Measurements from ENCODE around the gene C3orf33.
"Not testable (repeated sequence)": the region's sequence is repeated elsewhere in the genome, so short reads cannot be mapped to it uniquely, and the experiment has no call there.

Gene C3orf33

GRCh38 chr3:155828490-155829098, 22.5 kb upstream of the C3orf33 start:
- not testable (repeated sequence) for H3K4me1 ChIP-seq (ENCODE audit: control insufficient read depth, insufficient read depth, low read length); H3K9ac ChIP-seq (ENCODE audit: low read length in 2 of 2); H3K9me3 ChIP-seq (ENCODE audit: control insufficient read depth in 2 of 2, low read length in 2 of 2); H3K4me3 ChIP-seq (ENCODE audit: low read length in 2 of 2); H3K36me3 ChIP-seq (ENCODE audit: control insufficient read depth in 2 of 2, insufficient read depth in 2 of 2, low read length in 2 of 2); H3K27me3 ChIP-seq (ENCODE audit: control insufficient read depth in 1 of 2, insufficient read depth in 2 of 2, low read length in 2 of 2); H3K27ac ChIP-seq (ENCODE audit: low read length)

GRCh38 chr3:155815030-155815545, 9.0 kb upstream of the C3orf33 start:
- no peak overlapping the region for H3K4me3 ChIP-seq (ENCODE audit: low read length in 2 of 2)
- no peak overlapping the region for H3K27ac ChIP-seq (ENCODE audit: low read length)
- no peaks in the 10 kb centered on the region for H3K4me1 ChIP-seq (ENCODE audit: control insufficient read depth, insufficient read depth, low read length)
- no peak overlapping the region for H3K9ac ChIP-seq (ENCODE audit: low read length in 2 of 2)
- H3K9me3 ChIP-seq (ENCODE audit: control insufficient read depth in 2 of 2, low read length in 2 of 2): no peaks in the 10 kb centered on the region
- no peaks in the 10 kb centered on the region for H3K27me3 ChIP-seq (ENCODE audit: control insufficient read depth in 1 of 2, insufficient read depth in 2 of 2, low read length in 2 of 2)
- no peaks in the 10 kb centered on the region for H3K36me3 ChIP-seq (ENCODE audit: control insufficient read depth in 2 of 2, insufficient read depth in 2 of 2, low read length in 2 of 2)

GRCh38 chr3:155813224-155813623, 7.1 kb upstream of the C3orf33 start:
- H3K9ac ChIP-seq (ENCODE audit: low read length in 2 of 2); H3K27me3 ChIP-seq (ENCODE audit: control insufficient read depth in 1 of 2, insufficient read depth in 2 of 2, low read length in 2 of 2); H3K4me1 ChIP-seq (ENCODE audit: control insufficient read depth, insufficient read depth, low read length); H3K4me3 ChIP-seq (ENCODE audit: low read length in 2 of 2); H3K36me3 ChIP-seq (ENCODE audit: control insufficient read depth in 2 of 2, insufficient read depth in 2 of 2, low read length in 2 of 2); H3K27ac ChIP-seq (ENCODE audit: low read length); H3K9me3 ChIP-seq (ENCODE audit: control insufficient read depth in 2 of 2, low read length in 2 of 2): not testable (repeated sequence)

GRCh38 chr3:155809181-155809580, 3.1 kb upstream of the C3orf33 start:
- H3K4me1 ChIP-seq (ENCODE audit: control insufficient read depth, insufficient read depth, low read length): peaks cover 10% of the 10 kb centered on the region
- no peak overlapping the region for H3K27ac ChIP-seq (ENCODE audit: low read length)
- H3K9ac ChIP-seq (ENCODE audit: low read length in 2 of 2): no peak overlapping the region
- no peaks in the 10 kb centered on the region for H3K27me3 ChIP-seq (ENCODE audit: control insufficient read depth in 1 of 2, insufficient read depth in 2 of 2, low read length in 2 of 2)
- H3K4me3 ChIP-seq (ENCODE audit: low read length in 2 of 2): no peak overlapping the region
- no peaks in the 10 kb centered on the region for H3K36me3 ChIP-seq (ENCODE audit: control insufficient read depth in 2 of 2, insufficient read depth in 2 of 2, low read length in 2 of 2)
- H3K9me3 ChIP-seq (ENCODE audit: control insufficient read depth in 2 of 2, low read length in 2 of 2): no peaks in the 10 kb centered on the region

- Histone ChIP-seq H3K27me3 (ENCODE audit: control insufficient read depth in 1 of 2, insufficient read depth in 2 of 2, low read length in 2 of 2) (no peaks in the 10 kb centered on the region), H3K27ac (ENCODE audit: low read length) (no peak overlapping the region), H3K36me3 (ENCODE audit: control insufficient read depth in 2 of 2, insufficient read depth in 2 of 2, low read length in 2 of 2) (no peaks in the 10 kb centered on the region), H3K4me3 (ENCODE audit: low read length in 2 of 2) (no peak overlapping the region), H3K9ac (ENCODE audit: low read length in 2 of 2) (no peak overlapping the region), H3K9me3 (ENCODE audit: control insufficient read depth in 2 of 2, low read length in 2 of 2) (no peaks in the 10 kb centered on the region), H3K4me1 (ENCODE audit: control insufficient read depth, insufficient read depth, low read length) (peaks cover 10% of the 10 kb centered on the region)
Measured at GRCh38 chr3:155807823-155808222, 1.7 kb upstream of the C3orf33 start.

GRCh38 chr3:155805204-155805801, 775 bp downstream of the C3orf33 start:
- H3K9me3 ChIP-seq (ENCODE audit: control insufficient read depth in 2 of 2, low read length in 2 of 2): no peaks in the 10 kb centered on the region
- peak overlapping the region; percentile 87 to 88 for H3K4me3 ChIP-seq (ENCODE audit: low read length in 2 of 2)
- H3K4me1 ChIP-seq (ENCODE audit: control insufficient read depth, insufficient read depth, low read length): peaks cover 10% of the 10 kb centered on the region
- peak overlapping the region; percentile 85 to 86 for H3K9ac ChIP-seq (ENCODE audit: low read length in 2 of 2)
- no peaks in the 10 kb centered on the region for H3K27me3 ChIP-seq (ENCODE audit: control insufficient read depth in 1 of 2, insufficient read depth in 2 of 2, low read length in 2 of 2)
- no peaks in the 10 kb centered on the region for H3K36me3 ChIP-seq (ENCODE audit: control insufficient read depth in 2 of 2, insufficient read depth in 2 of 2, low read length in 2 of 2)
- peak overlapping the region; percentile 78 for H3K27ac ChIP-seq (ENCODE audit: low read length)

GRCh38 chr3:155804323-155804722, 1.8 kb downstream of the C3orf33 start:
- Histone ChIP-seq H3K4me3 (ENCODE audit: low read length in 2 of 2) (no peak overlapping the region), H3K36me3 (ENCODE audit: control insufficient read depth in 2 of 2, insufficient read depth in 2 of 2, low read length in 2 of 2) (no peaks in the 10 kb centered on the region), H3K27me3 (ENCODE audit: control insufficient read depth in 1 of 2, insufficient read depth in 2 of 2, low read length in 2 of 2) (no peaks in the 10 kb centered on the region), H3K9me3 (ENCODE audit: control insufficient read depth in 2 of 2, low read length in 2 of 2) (no peaks in the 10 kb centered on the region), H3K9ac (ENCODE audit: low read length in 2 of 2) (no peak overlapping the region), H3K27ac (ENCODE audit: low read length) (no peak overlapping the region), H3K4me1 (ENCODE audit: control insufficient read depth, insufficient read depth, low read length) (peaks cover 10% of the 10 kb centered on the region)

GRCh38 chr3:155792532-155792931, 13.5 kb downstream of the C3orf33 start:
- no peaks in the 10 kb centered on the region for H3K9me3 ChIP-seq (ENCODE audit: control insufficient read depth in 2 of 2, low read length in 2 of 2)
- H3K9ac ChIP-seq (ENCODE audit: low read length in 2 of 2): no peak overlapping the region
- no peaks in the 10 kb centered on the region for H3K27me3 ChIP-seq (ENCODE audit: control insufficient read depth in 1 of 2, insufficient read depth in 2 of 2, low read length in 2 of 2)
- peaks cover 0 to 8% of the 10 kb centered on the region in 2 donors for H3K36me3 ChIP-seq (ENCODE audit: control insufficient read depth in 2 of 2, insufficient read depth in 2 of 2, low read length in 2 of 2)
- no peaks in the 10 kb centered on the region for H3K4me1 ChIP-seq (ENCODE audit: control insufficient read depth, insufficient read depth, low read length)
- no peak overlapping the region for H3K27ac ChIP-seq (ENCODE audit: low read length)
- H3K4me3 ChIP-seq (ENCODE audit: low read length in 2 of 2): no peak overlapping the region

- Histone ChIP-seq H3K9ac (ENCODE audit: low read length in 2 of 2) (no peak overlapping the region), H3K27me3 (ENCODE audit: control insufficient read depth in 1 of 2, insufficient read depth in 2 of 2, low read length in 2 of 2) (no peaks in the 10 kb centered on the region), H3K36me3 (ENCODE audit: control insufficient read depth in 2 of 2, insufficient read depth in 2 of 2, low read length in 2 of 2) (peaks cover 0 to 8% of the 10 kb centered on the region in 2 donors), H3K4me1 (ENCODE audit: control insufficient read depth, insufficient read depth, low read length) (no peaks in the 10 kb centered on the region), H3K9me3 (ENCODE audit: control insufficient read depth in 2 of 2, low read length in 2 of 2) (no peaks in the 10 kb centered on the region), H3K4me3 (ENCODE audit: low read length in 2 of 2) (no peak overlapping the region), H3K27ac (ENCODE audit: low read length) (no peak overlapping the region)
Measured at GRCh38 chr3:155791190-155791589, 14.9 kb downstream of the C3orf33 start.

GRCh38 chr3:155790272-155790925, 15.7 kb downstream of the C3orf33 start:
- no peak overlapping the region for H3K9ac ChIP-seq (ENCODE audit: low read length in 2 of 2)

More at GRCh38 chr3:155790272-155790925, 15.7 kb downstream of the C3orf33 start:
- no peaks in the 10 kb centered on the region for H3K9me3 ChIP-seq (ENCODE audit: control insufficient read depth in 2 of 2, low read length in 2 of 2)
- H3K4me3 ChIP-seq (ENCODE audit: low read length in 2 of 2): no peak overlapping the region
- H3K27me3 ChIP-seq (ENCODE audit: control insufficient read depth in 1 of 2, insufficient read depth in 2 of 2, low read length in 2 of 2): no peaks in the 10 kb centered on the region
- H3K36me3 ChIP-seq (ENCODE audit: control insufficient read depth in 2 of 2, insufficient read depth in 2 of 2, low read length in 2 of 2): peaks cover 0 to 8% of the 10 kb centered on the region in 2 donors
- no peaks in the 10 kb centered on the region for H3K4me1 ChIP-seq (ENCODE audit: control insufficient read depth, insufficient read depth, low read length)
- no peak overlapping the region for H3K27ac ChIP-seq (ENCODE audit: low read length)

Measured in stomach smooth muscle (tissue), 2 donors.